ENCODE results near the gene PCDHGA6.
"Not testable (repeated sequence)": the region's sequence is repeated elsewhere in the genome, so short reads cannot be mapped to it uniquely, and the experiment has no call there.

PCDHGA6 gene

DNA sequence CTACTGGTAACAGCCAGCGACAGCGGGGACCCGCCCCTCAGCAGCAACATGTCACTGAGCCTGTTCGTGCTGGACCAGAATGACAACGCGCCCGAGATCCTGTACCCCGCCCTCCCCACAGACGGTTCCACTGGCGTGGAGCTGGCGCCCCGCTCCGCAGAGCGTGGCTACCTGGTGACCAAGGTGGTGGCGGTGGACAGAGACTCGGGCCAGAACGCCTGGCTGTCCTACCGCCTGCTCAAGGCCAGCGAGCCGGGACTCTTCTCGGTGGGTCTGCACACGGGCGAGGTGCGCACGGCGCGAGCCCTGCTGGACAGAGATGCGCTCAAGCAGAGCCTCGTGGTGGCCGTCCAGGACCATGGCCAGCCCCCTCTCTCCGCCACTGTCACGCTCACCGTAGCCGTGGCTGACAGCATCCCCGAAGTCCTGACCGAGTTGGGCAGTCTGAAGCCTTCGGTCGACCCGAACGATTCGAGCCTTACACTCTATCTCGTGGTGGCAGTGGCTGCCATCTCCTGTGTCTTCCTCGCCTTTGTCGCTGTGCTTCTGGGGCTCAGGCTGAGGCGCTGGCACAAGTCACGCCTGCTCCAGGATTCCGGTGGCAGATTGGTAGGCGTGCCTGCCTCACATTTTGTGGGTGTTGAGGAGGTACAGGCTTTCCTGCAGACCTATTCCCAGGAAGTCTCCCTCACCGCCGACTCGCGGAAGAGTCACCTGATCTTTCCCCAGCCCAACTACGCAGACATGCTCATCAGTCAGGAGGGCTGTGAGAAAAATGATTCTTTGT lies 20.9 kb downstream of the PCDHGA6 start:
- not testable (repeated sequence) for DNase-seq

DNA sequence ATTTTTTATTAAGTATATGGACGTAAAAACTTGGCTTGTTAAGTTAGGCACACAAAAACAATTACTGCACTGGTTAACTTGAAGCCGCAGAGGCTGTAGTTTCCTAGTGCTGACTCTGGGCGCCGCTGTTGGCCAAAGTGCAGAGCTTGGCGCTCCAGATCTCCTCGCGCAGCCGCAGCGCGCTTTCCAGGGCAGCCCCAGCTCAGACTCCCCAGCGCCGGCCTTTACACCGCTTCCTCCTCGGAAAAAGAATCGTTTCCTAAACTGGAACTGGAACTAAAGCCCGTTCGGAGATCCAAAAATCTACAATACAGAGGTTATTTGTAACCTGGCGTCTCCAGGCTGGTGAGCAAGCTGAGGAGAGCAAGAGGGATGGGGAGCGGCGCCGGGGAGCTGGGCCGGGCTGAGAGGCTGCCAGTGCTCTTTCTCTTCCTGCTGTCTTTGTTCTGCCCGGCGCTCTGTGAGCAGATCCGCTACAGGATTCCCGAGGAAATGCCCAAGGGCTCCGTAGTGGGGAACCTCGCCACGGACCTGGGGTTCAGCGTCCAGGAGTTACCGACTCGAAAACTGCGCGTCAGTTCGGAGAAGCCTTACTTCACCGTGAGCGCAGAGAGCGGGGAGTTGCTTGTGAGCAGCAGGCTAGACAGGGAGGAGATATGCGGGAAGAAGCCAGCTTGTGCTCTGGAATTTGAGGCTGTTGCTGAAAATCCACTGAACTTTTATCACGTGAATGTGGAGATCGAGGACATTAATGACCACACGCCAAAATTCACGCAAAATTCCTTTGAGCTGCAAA lies 24.3 kb downstream of the PCDHGA6 start, which contains the start of gene PCDHGB5:
Gene PCDHGB5, plus strand, starts transcription at position 192 of the 796 bp plus-strand sequence. Its CDS starts 181 bp downstream, at position 373.
- peak; percentile 41 to 61 for DNase-seq

DNA sequence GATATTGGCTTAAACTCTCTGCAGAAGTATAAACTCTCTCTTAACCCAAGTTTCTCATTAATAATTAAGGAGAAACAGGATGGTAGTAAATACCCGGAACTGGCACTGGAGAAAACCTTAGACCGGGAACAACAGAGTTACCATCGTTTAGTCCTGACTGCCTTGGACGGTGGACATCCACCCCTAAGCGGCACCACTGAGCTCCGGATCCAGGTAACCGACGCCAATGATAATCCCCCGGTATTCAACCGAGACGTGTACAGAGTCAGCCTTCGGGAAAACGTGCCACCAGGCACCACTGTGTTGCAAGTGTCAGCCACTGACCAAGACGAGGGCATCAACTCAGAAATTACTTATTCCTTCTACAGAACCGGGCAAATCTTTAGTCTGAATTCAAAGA lies 24.9 kb downstream of the PCDHGA6 start:
- DNase-seq = no peak

DNA sequence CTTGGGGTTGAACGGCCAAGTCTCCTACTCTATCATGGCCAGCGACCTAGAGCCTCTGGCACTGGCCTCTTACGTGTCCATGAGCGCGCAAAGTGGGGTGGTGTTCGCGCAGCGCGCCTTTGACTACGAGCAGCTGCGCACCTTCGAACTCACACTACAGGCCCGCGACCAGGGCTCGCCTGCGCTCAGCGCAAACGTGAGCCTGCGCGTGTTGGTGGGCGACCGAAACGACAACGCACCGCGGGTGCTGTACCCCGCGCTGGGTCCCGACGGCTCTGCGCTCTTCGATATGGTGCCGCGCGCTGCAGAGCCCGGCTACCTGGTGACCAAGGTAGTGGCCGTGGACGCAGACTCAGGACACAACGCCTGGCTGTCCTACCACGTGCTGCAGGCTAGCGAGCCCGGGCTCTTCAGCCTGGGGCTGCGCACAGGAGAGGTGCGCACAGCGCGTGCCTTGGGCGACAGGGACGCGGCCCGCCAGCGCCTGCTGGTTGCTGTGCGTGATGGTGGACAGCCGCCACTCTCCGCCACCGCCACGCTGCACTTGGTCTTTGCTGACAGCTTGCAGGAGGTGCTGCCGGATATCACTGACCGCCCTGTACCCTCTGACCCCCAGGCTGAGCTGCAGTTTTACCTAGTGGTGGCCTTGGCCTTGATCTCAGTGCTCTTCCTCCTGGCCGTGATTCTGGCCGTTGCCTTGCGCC lies 26.0 kb downstream of the PCDHGA6 start:
- no peak for DNase-seq

DNA sequence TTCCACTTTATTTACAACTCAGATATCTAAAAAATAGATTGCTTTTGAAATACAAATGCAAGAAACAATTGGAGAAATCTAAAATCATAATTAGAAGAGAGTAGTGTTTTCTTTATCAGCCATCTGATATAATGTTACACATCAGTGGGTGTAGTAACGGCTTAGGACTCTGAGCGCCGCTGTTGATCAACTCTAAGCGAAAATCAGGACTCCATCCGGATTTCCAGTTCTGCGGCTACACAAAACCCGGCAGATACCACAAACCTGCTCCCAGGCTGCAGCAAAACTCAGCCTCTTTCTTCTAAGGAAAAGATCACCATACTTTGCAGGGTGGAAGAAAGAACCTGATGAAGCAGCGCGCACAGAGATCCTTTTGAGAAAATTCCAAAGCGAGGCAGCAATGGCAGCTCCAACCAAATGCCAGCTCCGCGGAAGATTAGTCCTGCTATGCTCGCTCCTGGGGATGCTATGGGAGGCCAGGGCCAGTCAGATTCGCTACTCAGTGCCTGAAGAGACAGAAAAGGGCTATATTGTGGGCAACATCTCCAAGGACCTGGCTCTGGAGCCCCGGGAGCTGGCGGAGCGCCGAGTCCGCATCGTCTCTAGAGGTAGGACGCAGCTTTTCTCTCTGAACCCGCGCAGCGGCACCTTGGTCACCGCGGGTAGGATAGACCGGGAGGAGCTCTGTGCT lies 29.0 kb downstream of the PCDHGA6 start, which contains the start of gene PCDHGA9:
Gene PCDHGA9, plus strand, starts transcription at position 226 of the 691 bp plus-strand sequence. Its CDS starts 175 bp downstream, at position 401.
- peak in 1 of 2 donors; percentile 33 for DNase-seq

DNA sequence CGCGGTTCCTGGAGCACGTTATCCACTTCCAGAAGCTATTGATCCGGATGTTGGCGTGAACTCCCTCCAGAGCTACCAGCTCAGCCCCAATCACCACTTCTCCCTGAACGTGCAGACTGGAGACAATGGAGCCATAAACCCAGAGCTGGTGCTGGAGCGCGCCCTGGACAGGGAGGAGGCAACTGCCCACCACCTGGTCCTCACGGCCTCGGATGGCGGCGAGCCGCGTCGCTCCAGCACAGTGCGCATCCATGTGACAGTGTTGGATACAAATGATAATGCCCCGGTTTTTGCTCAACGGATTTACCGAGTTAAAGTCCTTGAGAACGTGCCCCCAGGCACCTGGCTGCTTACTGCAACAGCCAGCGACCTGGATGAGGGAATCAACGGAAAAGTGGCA lies 29.7 kb downstream of the PCDHGA6 start:
- no peak for DNase-seq

DNA sequence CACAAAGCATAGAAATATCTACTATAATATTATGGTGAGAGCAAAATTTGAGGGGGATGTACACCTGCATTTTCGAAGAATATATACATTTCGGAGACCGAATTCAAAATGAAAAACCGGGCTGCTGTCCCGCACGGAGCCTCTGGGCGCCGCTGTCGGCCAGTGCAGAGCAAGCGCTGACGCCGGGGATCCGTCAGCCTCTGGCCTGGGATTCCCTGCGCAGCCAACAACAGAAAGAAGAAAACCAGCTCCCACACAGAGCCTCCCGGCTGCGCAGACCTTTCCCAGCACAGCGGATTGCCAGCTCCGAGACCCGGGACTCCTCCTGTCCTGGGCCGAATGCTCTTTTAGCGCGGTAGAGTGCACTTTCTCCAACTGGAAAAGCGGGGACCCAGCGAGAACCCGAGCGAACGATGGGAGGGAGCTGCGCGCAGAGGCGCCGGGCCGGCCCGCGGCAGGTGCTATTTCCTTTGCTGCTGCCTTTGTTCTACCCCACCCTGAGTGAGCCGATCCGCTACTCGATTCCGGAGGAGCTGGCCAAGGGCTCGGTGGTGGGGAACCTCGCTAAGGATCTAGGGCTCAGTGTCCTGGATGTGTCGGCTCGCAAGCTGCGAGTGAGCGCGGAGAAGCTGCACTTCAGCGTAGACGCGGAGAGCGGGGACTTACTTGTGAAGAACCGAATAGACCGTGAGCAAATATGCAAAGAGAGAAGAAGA lies 34.3 kb downstream of the PCDHGA6 start, which contains the start of gene PCDHGB6:
Gene PCDHGB6, plus strand, starts transcription at position 232 of the 716 bp plus-strand sequence. Its CDS starts 182 bp downstream, at position 414.
- DNase-seq = peak; percentile 38 to 63

DNA sequence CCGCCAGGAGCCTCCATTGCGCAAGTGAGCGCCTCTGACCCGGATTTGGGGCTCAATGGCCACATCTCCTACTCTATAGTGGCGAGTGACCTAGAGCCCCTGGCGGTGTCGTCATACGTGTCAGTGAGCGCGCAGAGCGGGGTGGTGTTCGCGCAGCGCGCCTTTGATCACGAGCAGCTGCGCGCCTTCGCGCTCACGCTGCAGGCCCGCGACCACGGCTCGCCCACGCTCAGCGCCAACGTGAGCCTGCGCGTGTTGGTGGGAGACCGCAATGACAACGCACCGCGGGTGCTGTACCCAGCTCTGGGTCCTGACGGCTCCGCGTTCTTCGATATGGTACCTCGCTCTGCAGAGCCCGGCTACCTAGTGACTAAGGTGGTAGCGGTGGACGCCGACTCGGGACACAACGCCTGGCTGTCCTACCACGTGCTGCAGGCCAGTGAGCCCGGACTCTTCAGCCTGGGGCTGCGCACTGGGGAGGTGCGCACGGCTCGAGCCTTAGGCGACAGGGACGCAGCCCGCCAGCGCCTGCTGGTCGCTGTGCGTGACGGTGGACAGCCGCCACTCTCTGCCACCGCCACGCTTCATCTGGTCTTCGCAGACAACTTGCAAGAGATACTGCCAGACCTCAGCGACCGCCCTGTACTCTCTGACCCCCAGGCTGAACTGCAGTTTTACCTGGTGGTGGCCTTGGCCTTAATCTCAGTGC lies 36.1 kb downstream of the PCDHGA6 start:
- DNase-seq = no peak

DNA sequence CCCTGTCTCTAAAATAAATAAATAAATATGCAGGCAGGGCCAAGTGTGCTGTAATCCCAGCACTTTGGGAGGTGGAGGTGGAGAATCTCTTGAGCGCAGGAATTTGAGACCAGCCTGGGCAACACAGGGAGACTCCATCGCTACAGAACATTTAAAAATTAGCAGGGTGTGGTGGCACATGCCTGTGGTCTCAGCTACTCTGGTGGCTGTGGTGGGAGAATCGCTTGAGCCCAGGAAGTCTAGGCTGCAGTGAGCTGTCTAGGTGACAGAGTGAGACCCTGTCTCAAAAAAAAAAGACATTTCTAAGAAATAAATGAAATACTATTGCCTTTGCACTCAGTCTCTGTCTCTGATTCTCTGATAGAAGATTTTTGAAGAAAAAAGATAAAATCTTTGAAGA lies 37.9 kb downstream of the PCDHGA6 start:
- no peak for DNase-seq

DNA sequence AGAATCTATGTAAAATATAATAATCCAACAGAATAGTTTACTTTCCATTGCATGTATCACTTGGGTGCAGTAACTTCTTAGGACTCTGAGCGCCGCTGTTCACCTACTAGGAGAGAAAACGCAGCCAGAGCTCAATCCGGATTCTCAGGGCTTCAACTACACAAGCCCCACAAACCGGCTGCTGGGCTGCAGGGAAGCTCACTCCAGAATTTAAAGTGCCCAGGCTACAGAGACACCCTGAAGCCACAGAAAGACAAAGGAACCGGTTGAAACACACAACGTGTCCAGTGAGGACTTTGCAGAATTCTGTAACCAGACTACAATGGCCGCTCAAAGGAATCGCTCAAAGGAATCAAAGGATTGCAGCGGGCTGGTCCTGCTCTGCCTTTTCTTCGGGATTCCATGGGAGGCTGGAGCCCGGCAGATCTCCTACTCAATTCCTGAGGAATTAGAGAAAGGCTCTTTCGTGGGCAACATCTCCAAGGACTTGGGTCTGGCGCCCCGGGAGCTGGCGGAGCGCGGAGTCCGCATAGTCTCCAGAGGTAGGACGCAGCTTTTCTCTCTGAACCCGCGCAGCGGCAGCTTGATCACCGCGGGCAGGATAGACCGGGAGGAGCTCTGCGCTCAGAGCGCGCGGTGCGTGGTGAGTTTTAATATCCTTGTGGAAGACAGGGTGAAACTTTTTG lies 39.3 kb downstream of the PCDHGA6 start, which contains the start of gene PCDHGA10:
Gene PCDHGA10, plus strand, starts transcription at position 134 of the 686 bp plus-strand sequence. Its CDS starts 189 bp downstream, at position 323.
- DNase-seq = peak; percentile 57 to 73

DNA sequence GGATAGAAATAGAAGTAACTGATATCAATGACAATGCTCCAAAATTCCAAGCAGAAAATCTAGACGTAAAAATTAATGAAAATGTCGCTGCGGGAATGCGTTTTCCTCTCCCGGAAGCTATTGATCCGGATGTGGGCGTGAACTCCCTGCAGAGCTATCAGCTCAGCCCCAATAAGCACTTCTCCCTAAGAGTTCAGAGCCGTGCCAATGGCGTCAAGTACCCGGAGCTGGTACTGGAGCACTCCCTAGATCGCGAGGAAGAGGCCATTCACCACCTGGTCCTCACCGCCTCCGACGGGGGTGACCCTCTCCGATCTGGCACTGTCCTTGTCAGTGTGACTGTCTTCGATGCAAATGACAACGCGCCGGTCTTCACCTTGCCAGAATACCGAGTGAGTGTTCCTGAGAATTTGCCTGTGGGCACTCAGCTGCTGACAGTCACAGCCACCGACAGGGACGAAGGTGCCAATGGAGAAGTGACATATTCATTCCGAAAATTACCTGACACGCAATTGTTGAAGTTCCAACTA lies 39.9 kb downstream of the PCDHGA6 start:
- DNase-seq = no peak

DNA sequence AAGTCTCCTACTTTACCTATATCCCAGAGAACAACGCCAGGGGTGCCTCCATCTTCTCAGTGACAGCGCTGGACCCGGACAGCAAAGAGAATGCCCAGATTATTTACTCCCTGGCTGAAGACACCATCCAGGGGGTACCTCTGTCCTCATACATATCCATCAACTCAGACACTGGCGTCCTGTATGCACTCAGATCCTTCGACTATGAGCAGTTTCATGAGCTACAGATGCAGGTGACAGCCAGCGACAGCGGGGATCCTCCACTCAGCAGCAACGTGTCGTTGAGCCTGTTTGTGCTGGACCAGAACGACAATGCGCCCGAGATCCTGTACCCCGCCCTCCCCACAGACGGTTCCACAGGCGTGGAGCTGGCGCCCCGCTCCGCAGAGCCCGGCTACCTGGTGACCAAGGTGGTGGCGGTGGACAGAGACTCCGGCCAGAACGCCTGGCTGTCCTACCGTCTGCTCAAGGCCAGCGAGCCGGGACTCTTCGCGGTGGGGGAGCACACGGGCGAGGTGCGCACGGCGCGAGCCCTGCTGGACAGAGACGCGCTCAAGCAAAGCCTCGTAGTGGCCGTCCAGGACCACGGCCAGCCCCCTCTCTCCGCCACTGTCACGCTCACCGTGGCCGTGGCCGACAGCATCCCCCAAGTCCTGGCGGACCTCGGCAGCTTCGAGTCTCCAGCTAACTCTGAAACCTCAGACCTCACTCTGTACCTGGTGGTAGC lies 41.0 kb downstream of the PCDHGA6 start:
- not testable (repeated sequence) for DNase-seq

DNA sequence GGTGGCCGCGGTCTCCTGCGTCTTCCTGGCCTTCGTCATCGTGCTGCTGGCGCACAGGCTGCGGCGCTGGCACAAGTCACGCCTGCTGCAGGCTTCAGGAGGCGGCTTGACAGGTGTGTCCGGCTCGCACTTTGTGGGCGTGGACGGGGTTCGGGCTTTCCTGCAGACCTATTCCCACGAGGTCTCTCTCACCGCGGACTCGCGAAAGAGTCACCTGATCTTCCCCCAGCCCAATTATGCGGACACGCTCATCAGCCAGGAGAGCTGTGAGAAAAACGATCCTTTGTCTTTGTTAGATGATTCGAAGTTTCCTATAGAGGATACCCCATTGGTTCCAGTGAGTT lies 41.6 kb downstream of the PCDHGA6 start:
- not testable (repeated sequence) for DNase-seq

DNA sequence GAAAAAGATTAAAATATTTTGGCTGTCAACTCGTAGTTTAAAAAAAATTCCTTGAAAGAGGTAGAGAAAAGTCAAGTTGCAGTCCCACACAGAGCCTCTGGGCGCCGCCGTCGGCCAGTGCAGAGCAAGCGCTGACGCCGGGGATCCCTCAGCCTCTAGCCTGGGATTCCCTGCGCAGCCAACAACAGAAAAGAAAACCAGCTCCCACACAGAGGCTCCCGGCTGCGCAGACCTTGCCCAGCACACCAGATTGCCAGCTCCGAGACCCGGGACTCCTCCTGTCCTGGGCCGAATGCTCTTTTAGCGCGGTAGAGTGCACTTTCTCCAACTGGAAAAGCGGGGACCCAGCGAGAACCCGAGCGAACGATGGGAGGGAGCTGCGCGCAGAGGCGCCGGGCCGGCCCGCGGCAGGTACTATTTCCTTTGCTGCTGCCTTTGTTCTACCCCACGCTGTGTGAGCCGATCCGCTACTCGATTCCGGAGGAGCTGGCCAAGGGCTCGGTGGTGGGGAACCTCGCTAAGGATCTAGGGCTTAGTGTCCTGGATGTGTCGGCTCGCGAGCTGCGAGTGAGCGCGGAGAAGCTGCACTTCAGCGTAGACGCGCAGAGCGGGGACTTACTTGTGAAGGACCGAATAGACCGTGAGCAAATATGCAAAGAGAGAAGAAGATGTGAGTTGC lies 43.9 kb downstream of the PCDHGA6 start, which contains the start of gene PCDHGB7:
Gene PCDHGB7, plus strand, starts transcription at position 184 of the 679 bp plus-strand sequence. Its CDS starts 183 bp downstream, at position 367.
- DNase-seq = peak; percentile 74 to 87

DNA sequence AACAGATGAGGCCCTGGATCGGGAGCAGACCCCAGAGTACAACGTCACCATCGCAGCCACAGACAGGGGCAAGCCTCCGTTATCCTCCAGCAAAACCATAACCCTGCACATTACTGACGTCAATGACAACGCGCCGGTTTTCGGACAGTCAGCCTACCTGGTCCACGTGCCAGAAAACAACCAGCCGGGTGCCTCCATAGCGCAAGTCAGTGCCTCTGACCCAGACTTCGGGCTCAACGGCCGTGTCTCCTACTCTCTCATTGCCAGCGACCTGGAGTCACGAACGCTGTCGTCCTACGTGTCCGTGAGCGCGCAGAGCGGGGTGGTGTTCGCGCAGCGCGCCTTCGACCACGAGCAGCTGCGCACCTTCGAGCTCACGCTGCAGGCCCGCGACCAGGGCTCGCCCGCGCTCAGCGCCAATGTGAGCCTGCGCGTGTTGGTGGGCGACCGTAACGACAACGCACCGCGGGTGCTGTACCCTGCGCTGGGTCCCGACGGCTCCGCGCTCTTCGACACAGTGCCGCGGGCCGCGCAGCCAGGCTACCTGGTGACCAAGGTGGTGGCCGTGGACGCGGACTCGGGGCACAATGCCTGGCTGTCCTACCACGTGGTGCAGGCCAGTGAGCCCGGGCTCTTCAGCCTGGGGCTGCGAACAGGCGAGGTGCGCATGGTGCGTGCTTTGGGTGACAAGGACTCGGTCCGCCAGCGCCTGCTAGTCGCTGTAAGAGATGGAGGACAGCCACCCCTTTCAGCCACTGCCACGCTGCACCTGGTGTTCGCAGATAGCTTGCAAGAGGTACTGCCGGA lies 45.6 kb downstream of the PCDHGA6 start:
- DNase-seq = no peak

DNA sequence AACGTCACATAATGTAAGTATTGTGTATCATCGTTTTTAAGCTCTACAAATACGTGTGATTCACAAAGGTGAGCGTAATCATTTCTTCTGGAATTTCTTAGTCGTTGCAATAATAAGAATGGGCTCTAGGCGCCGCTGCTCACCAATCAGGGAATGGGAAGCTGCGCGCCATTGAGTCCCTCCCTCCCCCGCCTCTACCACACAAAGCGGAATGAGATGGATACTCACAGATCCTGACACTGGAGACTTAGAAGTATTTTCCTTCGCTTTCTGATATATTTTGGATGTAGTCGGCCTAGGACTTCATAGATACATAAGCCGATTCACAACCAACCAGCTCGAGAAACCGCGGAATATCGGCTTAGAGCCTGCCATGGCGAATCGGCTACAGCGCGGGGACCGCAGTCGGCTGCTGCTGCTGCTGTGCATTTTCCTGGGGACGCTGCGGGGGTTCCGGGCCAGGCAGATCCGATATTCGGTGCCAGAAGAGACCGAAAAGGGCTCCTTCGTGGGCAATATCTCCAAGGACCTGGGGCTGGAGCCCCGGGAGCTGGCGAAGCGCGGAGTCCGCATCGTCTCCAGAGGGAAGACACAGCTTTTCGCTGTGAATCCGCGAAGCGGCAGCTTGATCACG lies 47.3 kb downstream of the PCDHGA6 start, which contains the start of gene PCDHGA11:
Gene PCDHGA11, plus strand, starts transcription at position 197 of the 634 bp plus-strand sequence. Its CDS starts 177 bp downstream, at position 374.
- DNase-seq = peak; percentile 72 to 77

DNA sequence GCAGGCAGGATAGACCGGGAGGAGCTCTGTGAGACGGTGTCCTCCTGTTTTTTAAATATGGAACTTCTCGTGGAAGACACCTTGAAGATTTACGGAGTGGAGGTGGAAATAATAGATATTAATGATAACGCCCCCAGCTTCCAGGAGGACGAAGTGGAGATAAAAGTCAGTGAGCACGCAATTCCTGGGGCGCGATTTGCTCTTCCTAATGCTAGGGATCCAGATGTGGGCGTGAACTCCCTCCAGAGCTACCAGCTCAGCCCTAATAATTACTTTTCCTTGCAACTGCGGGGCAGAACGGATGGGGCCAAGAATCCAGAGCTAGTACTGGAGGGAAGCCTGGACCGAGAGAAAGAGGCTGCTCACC lies 47.8 kb downstream of the PCDHGA6 start:
- DNase-seq = no peak

Data from inflammatory macrophage (primary cell).